HG03460 (cell line): ENCODE measurements around the gene CCDC73.
"Not testable (repeated sequence)": the region's sequence is repeated elsewhere in the genome, so short reads cannot be mapped to it uniquely, and the experiment has no call there.

ENCODE experiments used
- ATAC-seq: cut with Tn5 transposase; IDR thresholded peaks from one replicate; pipeline ENCODE4 v1.9.1; 2021; ENCODE audit not compliant: unreplicated experiment

CCDC73 gene

DNA sequence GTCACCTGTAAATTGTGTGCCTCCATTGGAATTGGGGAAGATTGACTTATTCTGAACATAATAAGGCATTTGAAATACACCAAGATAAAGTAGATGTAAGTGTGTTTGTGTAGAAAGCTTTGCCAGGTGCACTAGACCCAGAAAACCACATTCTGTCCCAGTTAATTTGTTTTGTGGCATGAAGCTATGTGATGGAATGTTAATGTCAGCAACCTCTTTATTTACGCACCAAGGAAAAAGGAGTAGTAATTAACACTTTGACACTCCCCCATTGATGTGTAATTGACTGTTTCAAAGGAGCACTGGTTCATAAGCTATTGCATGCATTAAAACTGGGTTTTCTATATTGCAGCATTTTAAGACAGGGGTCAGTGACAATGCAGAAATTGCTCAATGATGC, 196.5 kb downstream of the CCDC73 start:
- ATAC-seq = no peak

DNA sequence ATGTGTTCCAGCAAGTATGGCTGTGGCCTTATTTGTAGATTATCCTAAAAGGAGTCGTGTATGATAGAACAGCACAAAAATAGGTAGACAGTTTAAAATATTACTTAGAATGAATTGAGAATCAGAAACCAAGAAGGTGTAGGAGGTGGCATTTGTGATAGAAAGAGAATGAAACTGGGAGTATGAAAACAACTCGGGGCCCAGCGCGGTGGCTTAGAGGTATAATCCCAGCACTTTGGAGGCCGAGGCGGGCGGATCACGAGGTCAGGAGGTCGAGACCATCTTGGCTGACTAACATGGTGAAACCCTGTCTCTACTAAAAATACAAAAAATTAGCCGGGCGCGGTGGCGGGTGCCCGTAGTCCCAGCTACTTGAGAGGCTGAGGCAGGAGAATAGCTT, 198.3 kb downstream of the CCDC73 start:
- ATAC-seq = not testable (repeated sequence)

DNA sequence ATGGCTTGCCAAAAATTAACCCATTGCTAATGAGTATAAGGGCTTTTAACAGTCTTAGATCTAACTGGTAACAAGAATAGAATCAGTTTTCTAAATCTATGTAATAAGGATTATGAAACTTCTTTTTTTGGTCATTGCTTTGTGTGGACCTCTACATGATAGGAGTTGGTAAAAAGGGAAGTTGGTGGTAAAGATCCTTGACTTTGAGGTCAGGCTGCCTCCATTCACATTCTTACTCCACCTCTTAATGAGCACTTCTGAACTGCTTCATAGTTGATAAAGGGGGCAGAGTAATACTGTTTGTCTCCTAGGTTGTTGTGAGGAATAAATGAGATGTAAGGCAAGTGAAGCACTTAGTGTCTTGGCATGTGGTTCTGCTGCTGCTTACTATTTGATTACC, 200.2 kb downstream of the CCDC73 start:
- ATAC-seq = no peak

DNA sequence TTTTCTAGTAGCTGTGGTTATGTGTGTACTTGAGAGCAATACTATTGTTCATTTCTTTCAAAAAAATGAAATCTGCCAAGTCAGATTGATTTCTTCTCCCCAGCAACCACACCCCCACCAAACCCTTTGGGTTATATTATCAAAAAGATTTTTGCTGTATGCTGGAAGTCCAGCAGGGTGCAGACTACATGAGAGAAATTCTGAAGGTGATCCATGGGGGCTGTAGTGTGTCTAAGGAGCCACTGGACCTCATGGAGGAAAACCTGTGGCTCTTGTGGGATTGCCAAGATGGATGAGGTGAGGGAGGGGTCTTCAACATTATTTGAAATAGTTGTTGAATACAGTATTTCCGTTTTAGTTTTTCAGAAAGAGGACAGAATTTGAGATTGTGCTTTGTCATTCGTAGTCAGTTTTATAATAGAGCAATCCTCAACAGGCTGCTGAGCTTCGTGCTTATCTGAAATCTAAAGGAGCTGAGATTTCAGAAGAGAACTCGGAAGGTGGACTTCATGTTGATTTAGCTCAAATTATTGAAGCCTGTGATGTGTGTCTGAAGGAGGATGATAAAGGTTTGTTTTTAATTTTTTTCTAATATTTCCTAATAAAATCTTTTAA, 207.8 kb downstream of the CCDC73 start:
- no peak for ATAC-seq

DNA sequence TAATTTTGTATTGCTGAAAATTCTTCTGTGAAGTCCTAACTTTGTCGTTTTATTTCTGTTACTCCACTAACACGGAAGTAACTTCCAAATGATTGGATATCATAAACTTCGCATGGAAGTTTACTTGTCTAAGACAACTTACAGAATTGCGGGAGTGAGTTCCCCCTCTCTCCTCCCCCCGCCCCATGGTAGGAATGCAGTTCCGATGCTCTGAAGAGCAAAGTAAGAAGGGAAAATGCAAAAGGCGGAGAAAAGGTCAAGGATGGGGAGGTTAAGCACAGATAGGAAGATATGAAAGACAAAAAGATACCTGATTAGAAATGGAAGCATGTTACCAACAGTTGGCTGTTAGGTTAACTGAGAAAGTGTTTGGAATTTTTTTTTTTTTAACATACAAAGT, 209.5 kb downstream of the CCDC73 start:
- ATAC-seq = no peak

DNA sequence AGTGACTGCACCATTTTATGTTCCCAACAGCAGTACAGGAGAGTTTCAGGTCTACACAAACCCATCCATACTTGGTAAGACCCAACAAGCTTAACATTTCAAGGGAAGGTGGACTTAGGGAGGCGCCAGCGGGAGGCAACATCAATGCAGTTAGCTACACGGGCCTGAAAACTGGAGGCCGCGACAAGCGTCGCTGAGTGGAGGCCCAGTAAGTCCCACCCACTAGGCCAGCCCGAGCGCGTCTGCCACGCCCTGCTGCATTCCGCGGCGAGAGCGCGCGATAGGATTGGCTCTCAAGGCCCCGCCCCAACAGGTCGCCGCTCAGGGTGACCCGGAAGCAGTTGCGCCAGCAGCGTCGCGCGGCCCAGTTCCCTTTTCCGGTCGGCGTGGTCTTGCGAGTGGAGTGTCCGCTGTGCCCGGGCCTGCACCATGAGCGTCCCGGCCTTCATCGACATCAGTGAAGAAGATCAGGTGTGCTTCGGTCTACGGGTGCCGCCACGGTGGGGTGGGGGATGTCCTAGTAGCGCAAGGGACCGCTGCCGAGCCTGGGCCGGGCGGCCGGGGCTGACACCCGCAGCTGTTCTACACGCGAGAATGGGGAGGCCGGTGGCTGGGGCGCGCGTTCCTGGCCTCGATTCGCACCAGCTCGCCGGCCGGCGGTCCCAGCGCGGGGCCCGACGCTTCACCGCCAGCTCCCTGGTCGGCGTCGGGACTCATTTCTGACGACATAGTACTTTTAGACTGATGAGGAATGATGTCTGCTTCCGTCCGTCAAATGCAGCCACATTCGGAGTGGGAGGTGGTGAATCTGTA, 210.8 kb downstream of the CCDC73 start, which contains the start of gene EIF3M:
Gene EIF3M, plus strand, starts transcription at position 373 of the 813 bp plus-strand sequence. Its CDS starts 57 bp downstream, at position 430.
- ATAC-seq = peak; percentile 97

DNA sequence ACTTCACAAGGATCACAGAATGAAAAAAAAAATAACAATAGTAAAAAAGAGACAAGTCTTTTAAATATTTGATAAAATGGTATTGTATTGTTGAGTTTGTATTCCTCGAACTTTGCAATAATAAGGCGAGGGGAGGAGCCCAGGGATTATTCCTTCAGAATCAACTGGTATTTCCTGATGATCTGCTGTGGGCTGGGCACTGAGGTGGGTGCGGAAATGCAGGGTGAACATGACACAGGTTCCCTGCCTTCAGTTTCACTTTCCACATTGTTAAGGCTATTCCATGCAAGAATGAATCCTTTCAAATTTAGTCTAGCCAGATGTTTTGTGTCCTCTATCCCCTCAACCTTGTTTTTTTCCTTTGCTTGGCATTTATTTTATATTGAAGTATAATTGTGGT, 212.9 kb downstream of the CCDC73 start:
- no peak for ATAC-seq

DNA sequence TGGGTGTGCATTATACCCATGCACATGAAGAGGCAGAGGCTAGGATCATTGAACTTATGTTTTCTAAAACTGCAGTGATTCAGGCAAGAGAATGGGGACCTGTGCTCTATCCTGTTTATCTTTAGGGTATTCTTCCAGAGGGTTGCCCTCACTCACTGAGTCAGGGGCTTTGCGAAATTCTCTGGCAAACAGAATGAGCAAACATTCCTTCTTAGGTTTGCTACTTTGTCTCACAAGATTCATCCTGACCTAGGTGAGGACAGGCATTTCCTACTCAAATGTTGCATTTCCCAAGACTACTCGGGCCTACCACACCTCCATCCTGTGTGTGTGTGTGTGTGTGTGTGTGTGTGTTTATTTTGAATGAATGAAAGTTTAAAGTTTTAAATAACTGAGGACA, 213.5 kb downstream of the CCDC73 start:
- no peak for ATAC-seq

DNA sequence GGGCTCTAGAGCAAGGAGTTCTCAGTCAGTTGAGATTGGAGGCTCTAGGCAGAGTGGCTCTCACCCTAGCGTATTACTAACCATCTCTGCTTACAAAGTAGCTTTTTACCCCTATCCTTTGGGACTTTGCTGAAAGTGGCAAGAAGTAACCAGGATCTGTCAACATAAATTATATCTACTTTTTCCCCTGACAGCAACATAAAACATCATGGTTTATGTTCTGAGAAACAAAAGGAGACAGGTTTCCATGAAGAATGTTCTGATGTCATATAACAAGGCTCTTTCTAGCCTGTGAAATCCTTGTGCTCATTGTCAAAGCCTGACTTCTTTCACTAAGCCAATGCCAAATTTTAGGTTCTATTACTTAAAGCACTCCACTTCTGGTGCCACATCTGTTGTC, 218.0 kb downstream of the CCDC73 start:
- ATAC-seq = no peak

DNA sequence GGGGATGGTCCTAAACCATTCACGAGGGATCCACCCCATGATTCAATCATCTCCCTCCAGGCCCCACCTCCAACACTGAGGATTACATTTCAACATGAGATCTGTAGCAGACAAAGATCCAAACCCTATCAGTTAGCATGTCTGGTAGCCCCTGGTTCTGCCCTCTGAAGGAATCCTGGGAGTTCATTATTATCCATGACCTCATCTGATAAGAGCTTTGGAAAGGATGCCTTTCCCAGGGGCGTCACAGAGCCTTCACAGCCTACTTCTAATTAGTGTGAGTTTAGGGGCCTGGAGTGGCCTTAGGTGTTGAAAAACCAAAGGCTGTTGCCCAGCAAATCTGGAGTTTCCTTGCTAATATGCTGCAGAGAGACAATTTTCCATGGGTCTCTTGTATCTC, 219.4 kb downstream of the CCDC73 start:
- no peak for ATAC-seq

DNA sequence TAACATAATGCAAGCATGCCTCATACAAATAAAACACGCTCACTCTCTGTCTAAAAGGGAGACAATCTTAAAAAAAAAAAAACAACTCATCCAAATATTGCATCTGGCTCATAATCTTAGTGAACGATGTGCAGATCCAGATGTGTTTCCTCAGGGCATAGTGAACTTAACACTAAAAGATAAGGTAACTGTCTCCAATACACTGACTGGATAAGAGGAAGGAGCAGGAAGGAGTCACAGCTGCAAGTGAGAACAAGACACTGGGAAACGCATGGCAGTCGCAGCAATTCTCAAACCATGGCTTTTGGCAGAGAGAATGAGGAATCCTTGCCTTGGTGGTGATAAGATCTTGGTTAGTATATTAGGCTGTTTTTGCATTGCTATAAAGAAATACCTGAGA, 220.0 kb downstream of the CCDC73 start:
- no peak for ATAC-seq

DNA sequence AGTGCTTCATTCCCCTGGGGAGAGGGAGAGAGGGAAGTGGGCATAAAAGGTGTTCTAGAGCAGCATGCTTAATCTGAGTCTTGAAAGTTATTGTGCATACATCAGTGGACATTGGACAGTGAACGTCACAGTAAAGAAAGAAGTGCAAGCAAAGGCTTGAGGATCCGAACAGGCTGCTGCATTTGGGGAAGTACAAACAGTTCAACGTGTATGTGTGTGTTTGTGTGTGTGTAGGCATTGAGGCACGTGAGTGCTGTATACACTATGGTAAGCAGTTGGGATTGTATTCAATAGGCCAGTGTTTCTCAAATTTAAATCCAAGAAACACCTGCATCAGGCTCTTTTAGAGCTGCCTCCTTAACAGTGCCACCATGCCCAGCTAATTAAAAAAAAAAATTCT, 221.2 kb downstream of the CCDC73 start:
- ATAC-seq = no peak

DNA sequence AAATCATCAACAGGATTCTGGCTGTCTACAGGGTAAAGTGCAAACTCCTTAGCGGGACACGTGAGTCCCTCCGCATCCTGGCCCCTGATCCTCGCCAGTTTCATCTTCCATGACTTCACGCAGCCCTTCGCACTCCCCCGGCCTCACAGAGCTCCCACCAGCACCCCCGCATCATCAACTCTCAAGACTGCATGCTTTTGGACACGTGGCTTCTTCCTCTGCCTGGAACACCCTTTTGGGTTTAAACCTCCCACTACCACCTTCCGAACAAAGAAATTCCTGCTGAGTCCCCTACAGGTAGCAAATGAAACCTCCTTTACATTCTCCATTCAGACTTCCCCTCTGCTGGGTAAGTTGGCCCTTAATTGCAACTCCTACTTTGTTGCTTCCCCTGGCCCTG, 223.4 kb downstream of the CCDC73 start:
- no peak for ATAC-seq

DNA sequence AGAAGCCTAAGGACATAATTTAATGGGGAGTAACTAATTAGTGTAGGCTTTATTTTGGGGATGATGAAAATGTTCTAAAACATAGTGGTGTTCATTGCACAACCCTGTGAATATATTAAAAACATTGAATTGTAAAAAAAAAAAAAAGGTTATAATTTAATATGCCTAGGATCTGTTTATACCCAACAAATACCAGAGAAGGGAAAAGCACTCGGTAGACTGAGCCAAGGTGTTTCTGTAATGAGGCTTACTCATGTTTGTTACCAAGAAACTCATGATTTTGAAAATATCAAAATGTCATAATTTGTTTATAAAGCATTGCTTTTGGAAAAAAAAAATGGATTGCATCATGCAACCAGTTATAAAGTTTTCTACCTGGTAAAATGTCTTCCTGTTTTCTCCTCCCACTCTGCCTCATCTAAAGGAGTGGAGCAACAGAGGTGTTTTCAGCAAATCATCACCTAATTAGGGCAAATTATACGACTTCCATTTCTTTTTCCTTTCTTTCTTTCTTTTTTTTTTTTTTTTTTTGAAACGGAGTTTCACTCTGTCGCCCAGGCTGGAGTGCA, 225.1 kb downstream of the CCDC73 start:
- ATAC-seq = no peak

DNA sequence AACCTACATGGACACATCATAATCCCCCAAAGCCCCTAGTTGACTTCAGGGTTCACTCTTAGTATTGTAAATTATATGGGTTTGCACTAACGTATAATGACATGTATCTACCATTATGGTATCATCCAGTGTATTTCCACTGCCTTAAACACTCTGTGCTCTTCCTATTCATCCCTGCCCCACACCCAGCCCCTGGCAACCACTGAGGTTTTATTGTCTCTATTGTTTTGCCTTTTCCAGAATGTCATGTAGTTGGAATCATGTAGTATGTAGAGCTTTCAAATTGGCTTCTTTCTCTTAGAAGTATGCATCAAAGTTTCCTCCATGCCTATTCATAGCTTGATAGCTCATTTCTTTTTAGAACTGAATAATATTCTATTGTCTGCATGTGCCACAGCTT, 227.3 kb downstream of the CCDC73 start:
- ATAC-seq = no peak

DNA sequence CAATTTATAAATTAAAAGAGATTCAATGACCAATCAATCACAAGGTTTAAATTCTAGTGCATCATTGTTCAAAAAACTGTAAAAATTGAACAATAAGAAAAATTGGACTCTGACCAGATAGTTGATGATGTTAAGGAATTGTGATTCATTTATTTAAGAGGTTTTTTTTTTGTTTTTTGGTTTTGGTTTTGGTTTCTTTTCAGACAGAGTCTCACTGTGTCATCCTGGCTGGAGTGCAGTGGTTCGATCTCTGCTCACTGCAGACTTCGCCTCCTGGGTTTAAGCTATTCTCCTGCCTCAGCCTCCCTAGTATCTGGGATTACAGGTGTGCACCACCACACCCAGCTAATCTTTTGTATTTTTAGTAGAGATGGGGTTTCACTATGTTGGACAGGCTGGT, 227.9 kb downstream of the CCDC73 start:
- no peak for ATAC-seq

DNA sequence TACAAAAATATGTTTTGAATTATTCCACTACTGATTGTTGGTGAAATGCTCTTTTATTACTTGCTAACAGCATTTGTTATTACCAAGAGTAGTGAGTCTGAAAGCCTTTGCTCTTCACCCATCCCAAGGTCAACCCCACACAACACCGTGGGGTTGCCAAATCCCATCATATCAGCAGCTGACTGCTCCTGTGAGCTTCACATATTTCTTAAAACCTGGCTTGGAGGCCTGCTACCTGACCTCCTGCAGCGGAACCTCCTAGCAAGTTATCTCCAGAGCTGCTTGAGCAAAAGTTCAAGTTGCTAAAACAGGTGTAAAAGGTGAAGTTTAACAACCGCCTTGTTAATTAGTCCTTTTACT, 230.9 kb downstream of the CCDC73 start:
- ATAC-seq = no peak

DNA sequence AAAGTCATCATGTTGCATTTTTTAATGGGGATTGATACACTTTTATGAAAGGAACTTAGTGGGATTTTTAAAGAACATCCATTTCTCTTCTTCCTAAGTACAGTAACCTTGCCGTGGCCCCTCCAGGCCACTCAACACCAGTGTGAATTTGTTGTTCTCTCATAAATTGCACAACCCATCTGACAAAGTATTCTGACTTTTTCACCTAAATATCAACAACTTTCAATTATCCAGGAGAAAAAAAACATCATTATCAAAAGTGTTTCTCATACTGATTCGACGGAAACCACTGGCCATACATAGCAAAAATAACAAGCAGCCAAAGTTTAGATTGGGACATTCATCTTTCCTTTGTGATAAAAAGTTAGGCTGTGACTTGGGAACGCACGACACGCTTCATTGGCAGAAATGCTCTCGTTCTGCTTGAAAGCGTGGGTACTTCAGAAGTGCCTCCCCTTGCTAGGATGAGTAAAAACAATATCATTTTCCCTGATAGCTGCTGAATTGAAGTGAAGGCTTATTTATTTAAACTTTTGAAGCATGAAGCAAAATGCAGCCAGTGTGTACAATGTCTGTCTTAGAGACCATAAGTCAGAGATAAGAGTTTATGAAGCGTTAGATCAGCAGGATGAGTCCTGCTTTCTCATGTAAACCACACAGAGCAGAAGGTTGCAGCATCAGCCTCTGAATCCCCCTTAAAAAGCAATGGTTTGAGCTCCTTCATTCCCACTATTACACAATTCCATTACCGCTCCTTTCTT, 231.4 kb downstream of the CCDC73 start:
- ATAC-seq = no peak

DNA sequence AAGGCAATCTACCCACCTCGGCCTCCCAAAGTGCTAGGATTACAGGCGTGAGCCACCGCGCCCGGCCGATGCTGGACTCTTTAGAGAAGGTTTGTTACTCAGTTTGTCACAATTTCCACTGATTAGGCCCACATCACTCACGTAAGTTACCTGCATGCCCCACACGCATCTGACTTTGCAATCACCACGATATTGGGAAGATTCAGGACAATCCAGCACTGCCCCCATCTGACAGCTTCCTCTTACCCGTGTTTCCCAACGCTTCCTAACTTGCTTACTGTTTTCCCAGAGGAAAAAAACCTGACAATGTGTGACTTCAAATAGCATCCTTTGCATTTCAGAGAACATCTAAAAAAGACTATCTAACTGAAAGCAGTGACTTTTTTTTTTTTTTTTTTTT, 232.6 kb downstream of the CCDC73 start:
- no peak for ATAC-seq

DNA sequence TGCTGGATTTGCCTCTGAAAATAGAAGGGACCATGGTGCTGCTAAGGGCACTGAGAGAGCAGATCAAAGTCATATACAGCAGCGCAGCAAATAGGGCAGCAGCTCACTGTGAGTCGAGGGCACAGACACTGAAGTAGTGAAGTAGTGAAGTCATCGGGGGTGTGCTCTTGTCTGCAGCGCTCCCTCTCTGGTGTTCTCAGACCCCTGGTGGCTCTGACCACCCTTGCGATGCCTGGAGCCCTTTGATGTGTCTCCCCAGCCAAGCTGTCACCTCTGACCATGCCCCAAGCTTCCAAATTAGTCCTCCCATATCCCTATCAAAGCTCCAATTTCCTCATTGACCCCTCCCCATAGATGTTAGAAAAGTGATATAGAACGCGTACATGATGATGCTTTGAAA, 238.6 kb downstream of the CCDC73 start:
- ATAC-seq = no peak

DNA sequence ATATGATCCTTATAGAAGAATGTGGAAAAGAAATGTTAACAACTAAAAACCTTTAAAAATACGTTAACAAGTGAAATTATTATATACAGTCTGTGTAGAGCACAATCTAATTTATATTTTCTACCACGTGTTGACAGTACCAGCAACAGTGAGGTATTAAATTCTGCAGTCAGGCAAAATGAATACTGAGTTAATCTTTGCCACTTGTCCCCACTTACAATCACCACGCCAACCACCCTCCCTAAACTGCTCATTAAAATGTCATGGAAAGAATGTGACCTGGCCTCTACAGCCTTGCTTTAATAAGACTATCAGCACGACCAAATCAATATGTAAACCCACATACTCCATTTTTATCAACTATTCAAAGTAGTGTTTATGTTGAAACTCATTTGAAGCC, 239.4 kb downstream of the CCDC73 start:
- no peak for ATAC-seq
